Myocyte (in vitro differentiated cells): ENCODE results near the gene KIF1A. TPM values are rescaled to one million over a fixed set of nuclear protein-coding genes. Genes with fewer than 3 reads are reported as not detected.

ENCODE experiments used
- DNase-seq: peaks from one replicate; pipeline ENCODE4 v3.0.0-alpha.2; 2012; ENCODE audit warnings: low read depth
- polyA plus RNA-seq: library from polyadenylated mRNA; unstranded; fragments of >200 nt; gene quantifications from one replicate; pipeline ENCODE4 v1.2.1, GENCODE V29; 2012; ENCODE audit warnings: missing spikeins
- total RNA-seq: library from RNA; depleted of rRNA; stranded (reverse); fragments of >200 nt; gene quantifications from 2 replicates; pipeline ENCODE4 v1.2.3, GENCODE V29; 2014

The KIF1A gene, protein sequence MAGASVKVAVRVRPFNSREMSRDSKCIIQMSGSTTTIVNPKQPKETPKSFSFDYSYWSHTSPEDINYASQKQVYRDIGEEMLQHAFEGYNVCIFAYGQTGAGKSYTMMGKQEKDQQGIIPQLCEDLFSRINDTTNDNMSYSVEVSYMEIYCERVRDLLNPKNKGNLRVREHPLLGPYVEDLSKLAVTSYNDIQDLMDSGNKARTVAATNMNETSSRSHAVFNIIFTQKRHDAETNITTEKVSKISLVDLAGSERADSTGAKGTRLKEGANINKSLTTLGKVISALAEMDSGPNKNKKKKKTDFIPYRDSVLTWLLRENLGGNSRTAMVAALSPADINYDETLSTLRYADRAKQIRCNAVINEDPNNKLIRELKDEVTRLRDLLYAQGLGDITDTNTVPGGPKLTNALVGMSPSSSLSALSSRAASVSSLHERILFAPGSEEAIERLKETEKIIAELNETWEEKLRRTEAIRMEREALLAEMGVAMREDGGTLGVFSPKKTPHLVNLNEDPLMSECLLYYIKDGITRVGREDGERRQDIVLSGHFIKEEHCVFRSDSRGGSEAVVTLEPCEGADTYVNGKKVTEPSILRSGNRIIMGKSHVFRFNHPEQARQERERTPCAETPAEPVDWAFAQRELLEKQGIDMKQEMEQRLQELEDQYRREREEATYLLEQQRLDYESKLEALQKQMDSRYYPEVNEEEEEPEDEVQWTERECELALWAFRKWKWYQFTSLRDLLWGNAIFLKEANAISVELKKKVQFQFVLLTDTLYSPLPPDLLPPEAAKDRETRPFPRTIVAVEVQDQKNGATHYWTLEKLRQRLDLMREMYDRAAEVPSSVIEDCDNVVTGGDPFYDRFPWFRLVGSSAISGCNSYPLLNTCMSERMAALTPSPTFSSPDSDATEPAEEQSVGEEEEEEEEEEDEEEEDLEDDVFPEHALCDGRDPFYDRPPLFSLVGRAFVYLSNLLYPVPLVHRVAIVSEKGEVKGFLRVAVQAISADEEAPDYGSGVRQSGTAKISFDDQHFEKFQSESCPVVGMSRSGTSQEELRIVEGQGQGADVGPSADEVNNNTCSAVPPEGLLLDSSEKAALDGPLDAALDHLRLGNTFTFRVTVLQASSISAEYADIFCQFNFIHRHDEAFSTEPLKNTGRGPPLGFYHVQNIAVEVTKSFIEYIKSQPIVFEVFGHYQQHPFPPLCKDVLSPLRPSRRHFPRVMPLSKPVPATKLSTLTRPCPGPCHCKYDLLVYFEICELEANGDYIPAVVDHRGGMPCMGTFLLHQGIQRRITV (N-terminal part only)
- 0.05 and 0.16 TPM in 2 replicates for total RNA-seq
- 0.72 TPM for polyA plus RNA-seq

DNA sequence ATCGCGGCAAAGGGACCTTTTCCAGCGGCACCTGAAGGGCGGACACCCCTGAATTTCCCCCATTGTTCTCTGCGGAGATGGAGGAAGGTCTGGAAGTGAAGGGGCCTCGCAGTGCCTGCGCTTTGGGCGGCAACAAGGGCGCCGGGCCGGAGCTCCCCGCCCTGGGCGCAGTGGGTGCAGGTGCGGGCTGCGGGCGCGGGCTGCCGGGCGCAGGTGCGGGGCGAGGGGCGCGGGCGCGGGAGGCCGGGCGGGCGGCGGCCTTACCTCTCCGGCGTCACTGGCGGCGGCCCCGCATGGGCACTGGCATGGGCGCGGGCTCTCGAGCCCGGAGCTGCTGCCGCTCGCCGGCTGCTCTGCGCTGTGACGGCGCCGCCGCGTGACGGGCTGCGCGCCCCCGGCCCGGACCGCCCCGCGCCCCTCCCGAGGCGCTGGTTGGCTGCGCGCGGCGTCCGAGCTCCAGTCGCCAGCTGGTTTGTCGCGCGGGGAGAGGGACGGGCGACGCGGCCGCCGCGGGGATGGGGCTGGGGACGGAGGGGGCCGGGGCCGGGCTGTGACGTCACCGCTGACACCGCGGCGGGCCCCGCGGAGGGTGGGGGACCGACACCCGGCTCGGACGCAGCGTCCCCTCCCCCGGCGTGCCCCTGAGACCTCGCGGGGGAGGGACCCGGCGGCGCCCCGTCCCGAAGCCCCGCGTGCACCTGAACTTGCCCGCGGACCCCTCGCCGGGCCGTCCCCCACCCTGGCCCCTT is at the start of gene KIF1A:
KIF1A (minus strand) TSS at position 362 of the 749 bp plus-strand sequence. CDS start 22,467 bp downstream, outside the sequence.
- no peak for DNase-seq

DNA sequence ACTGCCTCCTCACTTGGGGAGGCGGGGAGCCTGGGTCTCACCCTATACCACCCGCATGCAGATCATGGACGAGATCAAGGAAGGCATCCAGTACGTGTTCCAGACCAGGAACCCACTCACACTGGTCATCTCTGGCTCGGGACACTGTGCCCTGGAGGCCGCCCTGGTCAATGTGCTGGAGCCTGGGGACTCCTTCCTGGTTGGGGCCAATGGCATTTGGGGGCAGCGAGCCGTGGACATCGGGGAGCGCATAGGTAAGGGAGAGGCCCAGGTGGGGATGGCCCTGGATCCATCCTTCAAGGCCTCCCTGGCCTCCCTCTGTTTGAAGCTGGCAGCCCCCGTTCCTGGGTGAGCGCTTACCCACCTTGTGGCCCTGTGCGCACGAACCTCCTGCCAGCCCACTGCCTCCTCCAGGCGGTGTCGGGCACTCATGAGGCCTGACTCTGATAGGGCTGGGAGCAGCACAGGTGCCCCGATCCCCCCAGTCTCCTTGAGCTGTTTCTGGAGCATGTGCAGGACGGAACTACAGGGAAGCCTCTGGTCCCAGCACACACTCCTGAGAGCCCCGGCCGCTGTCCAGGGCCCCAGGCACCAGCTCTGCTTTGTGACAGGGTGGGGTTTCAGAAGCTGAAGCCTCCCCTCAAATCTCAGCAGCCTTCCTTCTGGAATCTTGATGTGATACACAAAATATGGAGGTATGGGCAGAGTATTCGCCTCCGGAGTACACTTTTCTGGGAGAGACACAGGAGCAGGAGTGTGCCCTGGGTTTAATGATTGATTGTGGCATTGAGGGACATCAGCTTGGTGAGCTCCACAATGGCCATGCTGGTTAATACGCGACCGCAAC is 49.3 kb upstream of the KIF1A start:
- DNase-seq: no peak

DNA sequence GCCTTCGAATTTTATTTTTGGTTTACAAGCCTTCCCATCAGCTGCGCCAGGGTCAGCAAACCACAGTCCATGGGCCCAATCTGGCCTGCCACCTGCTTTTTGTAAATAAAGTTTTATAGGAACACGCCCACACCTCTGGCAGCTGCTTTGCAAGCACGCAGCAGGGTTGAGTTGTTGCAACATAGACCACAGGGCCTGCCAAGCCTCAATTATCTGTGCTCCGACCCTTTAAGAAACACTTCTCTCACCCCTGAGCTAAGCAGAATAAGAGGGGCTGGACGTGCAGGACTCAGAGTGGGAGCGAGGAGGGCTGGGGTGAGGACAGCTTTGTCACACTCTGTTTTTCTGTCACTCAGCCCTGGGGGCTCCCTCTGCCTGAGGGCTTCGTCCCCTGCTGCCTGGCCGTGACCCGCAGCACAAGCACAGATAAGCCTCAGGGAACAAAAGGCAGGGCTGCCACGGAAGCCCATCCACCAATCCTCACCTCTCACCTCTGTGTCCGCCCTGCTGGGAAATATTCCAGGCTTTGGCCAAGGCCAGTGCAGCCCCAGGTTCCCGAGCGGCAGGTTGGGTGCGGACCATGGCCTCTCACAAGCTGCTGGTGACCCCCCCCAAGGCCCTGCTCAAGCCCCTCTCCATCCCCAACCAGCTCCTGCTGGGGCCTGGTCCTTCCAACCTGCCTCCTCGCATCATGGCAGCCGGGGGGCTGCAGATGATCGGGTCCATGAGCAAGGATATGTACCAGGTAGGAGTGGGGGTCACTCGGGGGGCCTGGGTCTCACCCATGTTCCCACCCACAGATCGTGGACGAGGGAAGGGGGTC is 48.5 kb upstream of the KIF1A start, which contains the start of gene AGXT:
AGXT (plus strand) TSS at position 539 of the 823 bp plus-strand sequence; CDS start at position 581, 42 bp downstream.
- peak; percentile 58 for DNase-seq

DNA sequence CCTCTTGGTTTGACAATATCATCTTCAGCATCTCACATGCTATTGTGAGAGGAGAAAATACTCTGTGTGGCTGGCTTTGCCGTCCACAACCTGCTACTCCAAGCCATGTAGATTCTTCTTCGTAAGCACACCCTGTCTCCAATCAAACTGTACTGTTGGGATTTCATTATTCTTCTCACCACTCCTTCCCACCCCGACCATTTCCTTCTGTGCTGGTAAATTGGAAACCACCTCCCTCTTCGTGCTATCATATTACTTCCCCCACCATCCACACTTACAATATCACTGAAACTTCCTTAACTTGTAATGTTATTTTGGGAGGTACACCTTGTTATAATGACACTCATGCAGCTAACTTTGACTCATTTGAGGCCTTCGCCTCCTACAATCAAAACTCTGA is 45.4 kb upstream of the KIF1A start:
- DNase-seq: no peak

DNA sequence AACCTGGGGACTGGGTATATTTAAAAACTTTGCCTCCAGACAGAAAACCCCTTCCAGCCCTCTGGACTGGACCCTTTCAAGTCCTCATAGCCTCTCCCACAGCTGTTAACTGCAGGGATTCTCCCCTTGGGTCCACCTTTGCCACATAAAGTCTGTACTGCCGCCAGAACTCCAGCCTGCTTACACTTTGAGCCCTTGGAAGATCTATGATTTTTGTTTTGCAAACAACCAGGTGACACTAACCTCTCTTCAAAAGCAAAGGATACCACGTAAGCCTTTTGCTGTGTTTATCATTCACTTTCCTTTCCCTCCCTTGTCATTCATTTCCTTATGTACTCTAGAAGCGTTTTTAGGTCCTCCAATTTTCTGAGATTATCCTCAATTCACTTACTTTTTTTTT is 44.5 kb upstream of the KIF1A start:
- DNase-seq: no peak

DNA sequence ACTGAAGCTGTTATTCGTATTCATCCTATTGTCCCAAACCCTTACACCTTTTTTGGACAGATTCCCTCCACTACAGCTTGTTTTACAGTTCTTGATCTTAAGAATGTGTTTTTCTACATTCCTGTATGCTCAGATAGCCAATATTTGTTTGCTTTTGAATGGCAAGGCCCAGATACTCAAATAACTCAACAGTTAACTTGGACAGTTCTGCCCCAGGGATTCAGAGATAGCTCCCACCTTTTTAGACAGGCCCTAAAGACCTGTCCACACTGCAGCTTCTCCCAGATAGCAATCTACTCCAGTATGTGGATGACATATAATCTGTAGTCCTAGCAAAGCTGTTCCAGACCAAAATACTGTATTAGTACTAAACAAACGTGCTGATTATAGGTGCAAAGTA is 41.5 kb upstream of the KIF1A start:
- DNase-seq: no peak

DNA sequence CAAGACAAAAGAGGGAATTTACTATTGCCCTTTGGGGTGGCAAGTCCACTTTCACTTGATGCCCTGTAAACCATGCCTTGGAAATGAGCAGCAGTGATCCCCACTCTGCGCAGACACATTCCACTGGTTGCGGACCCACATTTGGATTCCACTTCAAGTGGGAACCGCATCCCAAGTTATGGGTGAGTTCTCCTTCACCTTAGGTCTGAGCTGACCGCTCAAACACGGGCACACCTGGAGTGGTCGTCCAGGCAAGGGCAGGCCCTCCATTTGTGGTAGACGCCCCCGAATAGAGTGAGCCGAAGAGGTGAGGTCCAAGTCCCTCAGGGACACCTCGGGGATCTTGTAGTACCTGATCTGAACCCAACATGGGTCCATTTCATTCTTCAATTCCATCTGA is 38.9 kb upstream of the KIF1A start:
- no peak for DNase-seq

DNA sequence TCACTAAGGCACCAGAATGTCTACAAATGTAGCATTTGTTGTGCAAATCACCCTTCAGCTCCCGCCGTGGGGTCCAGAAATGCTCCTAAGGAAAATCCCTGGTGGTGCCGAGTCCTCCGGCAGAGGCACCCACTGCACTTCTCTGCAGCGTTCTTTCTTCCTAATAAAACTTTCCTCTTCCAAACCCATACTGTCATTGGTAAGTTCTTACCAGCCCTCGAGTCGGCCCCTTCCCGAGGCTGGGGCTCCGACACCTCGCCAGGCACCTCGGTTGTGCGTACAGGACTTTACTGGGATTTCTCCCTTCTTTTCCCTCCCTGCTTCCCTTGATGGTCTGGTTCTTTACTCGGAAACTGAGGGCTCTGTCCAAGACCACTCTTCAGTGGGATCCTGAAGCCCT is 38.3 kb upstream of the KIF1A start:
- DNase-seq: no peak

DNA sequence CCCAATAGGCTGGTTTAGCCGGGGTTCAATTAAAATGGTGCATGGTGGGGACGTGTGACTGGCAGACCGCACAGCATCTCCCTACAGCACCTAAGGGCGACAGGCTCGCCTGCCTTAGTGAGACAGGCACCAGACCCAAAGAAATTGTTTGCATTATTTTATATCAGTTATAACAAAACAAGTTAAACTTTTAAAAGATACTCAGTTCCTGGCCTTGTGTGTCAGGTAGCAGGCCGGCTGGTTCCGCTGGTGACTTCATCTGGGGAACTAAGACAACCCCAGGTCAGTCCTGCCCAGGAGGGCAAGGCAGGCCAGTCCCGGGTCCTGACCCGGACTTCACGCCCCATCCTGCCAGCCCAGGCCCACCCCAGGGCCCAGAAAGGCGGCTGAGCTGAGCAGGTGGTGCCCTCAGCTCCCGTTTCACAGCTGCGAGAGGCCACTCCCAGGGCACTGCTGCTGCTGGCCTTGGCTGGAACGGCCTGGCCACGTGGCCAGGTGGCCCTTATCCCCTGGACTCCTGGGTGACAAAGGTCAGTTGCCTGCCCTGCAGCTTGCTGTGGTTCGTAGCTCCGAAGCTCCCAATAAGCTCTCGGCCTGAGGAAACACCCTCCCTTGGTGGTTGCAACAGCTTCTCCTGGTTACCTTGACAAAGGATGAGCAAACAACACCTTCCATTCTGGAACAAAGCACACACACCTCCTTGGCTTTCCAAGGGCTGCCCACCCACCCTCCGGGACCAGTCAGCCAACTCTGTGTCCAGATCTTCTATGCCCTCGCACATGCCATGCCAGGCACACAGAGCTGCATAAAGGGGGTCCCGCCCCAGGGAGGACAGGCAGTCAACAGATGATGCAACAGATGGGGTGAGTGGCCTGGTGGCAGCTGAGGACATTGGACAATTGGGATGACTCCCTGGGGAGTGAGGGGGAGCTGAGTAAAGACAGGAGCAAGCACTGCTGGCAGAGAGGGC is 37.3 kb upstream of the KIF1A start:
- DNase-seq: peak; percentile 18

DNA sequence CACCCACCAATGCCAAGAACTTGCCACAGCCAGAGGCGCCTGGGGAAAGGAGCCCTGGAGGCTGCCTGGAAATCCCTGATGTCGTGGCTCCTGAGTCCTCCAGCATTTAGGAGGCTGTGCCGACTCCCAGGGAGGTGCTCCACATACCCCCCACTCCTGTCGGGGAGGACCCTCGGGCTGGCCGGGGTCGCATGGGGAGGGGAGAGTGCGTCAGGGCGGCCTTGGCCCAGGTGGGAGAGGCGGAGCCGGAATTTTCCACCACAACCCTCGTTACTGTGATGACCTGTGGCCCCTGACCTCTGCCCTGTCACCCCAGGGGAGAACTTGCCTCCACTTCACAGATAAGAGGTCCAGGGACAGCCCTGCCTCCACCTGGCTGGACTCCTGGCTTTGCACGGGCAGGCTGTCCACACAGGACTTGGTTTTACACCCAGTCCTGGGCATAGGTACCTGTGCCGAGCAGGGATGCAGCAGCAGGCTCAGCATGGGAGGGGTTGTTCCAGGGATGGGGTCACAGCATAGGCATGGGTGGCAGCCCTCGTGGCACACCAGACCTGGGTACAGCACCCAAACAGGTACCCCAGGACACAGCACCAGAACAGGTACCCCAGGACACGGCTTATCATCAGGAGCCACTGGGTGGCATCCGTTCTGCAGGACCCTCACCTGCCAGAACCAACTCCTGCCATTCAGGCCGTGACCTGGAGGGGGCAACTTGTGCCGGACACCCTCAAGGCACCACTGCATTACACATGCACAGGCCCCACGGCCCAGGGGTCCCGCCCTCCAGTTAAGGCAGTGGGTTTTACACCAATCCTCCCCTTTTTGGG is 36.3 kb upstream of the KIF1A start:
- DNase-seq: no peak

DNA sequence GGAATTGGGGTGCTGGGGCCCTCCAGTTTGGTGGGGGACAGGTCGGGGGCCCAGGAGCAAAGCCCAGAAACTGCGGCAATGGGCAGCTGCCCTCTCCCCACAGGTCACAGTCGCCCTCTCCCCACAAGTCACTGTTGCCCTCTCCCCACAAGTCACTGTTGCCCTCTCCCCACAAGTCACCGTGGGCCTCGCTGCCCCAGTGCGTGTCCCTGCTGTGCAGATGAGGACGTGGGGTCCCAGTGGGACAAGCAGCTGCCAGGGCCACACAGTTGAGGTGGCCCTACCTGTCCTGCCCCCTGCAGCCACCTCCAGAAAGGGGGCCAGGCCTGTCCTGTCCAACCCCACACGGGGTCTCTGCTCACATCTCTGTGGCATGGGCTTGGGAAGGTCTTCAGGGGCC is 35.7 kb upstream of the KIF1A start:
- no peak for DNase-seq

DNA sequence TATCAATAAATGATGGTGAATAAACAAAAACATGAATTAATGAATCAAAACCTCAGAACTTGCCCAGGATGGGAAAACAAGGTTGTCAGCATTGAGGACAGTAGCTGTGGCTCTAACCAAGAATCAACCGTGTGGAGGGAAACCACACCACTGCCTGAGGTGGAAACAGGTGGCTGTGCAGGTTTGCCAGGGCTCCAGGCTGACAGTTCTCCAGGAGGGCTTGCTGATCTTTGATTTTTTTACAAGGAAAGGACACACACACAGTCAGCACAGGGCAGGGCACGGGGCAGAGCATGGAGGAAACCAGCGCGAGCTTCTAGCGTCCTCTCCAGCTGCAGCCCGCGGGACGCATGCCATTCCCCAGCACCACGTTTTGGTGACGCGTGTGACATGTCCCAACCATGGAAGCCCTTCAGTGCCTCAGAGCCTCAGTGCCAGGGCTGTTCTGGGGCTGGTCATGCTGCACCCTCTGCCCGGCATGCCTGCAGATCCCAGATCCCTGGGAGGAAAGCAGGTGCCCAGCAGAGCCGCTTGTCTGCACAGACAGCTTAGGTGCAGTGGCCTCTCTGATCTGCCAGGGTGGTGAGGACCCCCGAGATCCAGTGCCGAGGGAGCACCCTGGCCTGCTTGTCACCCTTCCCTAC is 32.8 kb upstream of the KIF1A start:
- DNase-seq: no peak

DNA sequence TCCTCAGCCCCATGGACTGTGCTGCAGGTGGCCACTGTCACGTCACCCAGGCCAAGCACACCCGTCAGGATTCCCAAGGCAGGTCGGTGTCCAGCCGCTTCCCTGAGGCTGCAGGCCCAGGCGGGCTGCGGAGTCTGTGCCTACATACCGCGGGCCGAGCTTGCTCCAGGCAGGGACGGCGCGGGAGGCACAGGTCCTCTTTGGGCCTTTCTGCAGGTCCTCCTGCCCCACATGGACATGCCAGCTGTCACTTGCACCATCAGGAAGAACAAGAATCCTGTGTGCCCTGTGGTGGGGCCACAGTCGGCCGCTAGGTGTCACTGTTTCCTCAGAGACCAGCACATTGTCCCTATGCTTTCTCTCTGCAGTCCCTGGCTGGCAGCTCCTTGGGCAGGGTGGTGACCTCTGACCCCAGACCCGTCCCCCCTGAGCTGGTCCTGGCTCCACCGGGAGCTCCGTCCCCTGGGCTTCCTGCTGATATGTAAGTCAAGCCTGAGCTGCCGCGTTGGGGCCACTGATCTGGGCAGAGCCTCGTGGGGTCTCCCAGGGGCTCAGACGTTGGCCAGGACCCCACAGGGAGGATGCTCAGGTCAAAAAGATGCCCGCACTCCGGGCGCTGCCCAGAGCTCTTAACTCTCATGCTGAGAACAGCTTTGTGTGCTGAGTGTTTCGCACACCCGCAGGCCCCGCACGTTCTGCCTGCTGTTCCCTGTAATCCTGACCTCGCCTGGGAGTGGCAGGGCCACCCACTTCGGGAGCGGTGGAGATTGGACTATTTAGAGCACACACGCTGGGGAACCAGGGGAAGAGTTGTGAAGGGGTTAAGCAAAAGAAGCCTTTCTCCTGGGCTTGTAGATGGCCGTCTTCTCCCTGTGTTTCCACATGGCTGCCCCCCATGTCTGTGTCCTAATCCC is 31.3 kb upstream of the KIF1A start:
- peak; percentile 86 for DNase-seq

DNA sequence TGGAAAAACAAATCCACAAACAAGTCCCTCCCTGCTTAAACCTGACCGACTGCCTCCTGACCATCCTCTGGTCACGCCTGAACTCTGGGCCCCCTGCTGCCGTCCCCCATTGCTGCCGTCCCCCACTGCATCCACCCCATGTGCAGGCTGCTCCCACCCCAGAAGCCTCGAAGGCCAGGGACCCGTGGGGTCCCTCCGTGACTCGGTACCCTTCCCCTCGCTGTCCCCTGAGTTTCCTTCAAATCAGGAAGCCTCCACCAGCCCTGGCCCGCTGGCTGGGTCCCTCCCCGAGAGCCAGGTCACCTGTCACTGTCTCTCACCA is 30.7 kb upstream of the KIF1A start:
- no peak for DNase-seq

DNA sequence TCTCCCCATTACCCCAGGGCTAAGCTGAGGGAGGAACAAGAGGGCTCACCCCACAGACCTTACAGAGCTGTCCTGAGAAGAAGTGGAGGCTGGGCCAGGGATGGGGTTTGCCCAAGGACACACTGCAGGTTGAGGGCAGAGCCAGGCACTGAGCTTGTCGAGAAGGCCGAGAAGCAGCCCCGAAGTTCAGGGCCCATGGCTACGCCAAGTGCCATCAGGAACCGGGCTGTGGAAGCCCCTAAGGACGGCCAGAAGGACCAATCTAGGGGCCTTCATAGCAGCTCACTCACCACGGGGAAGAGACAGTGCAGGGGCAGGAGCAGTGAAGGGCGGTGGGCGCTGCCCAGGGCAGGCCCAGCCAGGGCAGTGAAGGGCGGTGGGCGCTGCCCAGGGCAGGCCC is 30.0 kb upstream of the KIF1A start:
- no peak for DNase-seq
